K562 (cell line): ENCODE results near the gene HES5. TPM values are rescaled to one million over a fixed set of nuclear protein-coding genes. Genes with fewer than 3 reads are reported as not detected.

Experiments used
- ATAC-seq: fragments of 200-7000 bp; cut with Tn5 transposase; 3 replicates; pipeline ENCODE4 v1.9.1; 2020; ENCODE audit warnings: moderate library complexity
- BruUV-seq: library from RNA; stranded (reverse); fragments of 400-500 nt; replicated peaks from 2 replicates; lab custom pipeline; 2021; lab: Mats Ljungman, UMichigan
- CTCF ChIA-PET: fragments of 300-600 bp; formaldehyde crosslinking; extraction: SDS; loops from one replicate; lab custom pipeline; 2021; ENCODE audit warnings: low intra/inter-chr PET ratio; lab: Yijun Ruan, JAX
- POLR2A ChIA-PET: fragments of 300-600, 350-650 bp; sonication (Branson Sonifier 250); formaldehyde crosslinking; extraction: SDS; loops from one replicate; lab custom pipeline; 2021; ENCODE audit warnings: antibody characterized with exemption, inconsistent platforms; lab: Yijun Ruan, JAX
- DNase-seq, 4 experiments: peaks; one replicate each; pipeline versions ENCODE4 v3.0.0 to v3.0.0-alpha.2; 2011 to 2018; ENCODE audit warnings: low spot score in 3 of 4, mixed read lengths in 3 of 4; ENCODE audit errors: extremely low read depth in 1 of 4
- FAIRE-seq: peaks from 2 replicates; lab custom pipeline; 2011; peaks lifted over from hg19 to GRCh38; lab: Jason Lieb, UNC
- H2AFZ ChIP-seq: 2 replicates; pipeline ENCODE4 v1.6.0; 2011; ENCODE audit warnings: low read depth, low read length, control low read depth, inconsistent platforms
- H3K27ac ChIP-seq: fragments of 200-600 bp; 3 replicates; pipeline ENCODE4 v1.8.0; 2011; ENCODE audit warnings: low read depth, mild to moderate bottlenecking, control low read depth, inconsistent platforms, low read length, moderate library complexity, mixed read lengths; ENCODE audit errors: extremely low read depth
- H3K27me3 ChIP-seq, 2 experiments: fragments of 300-600 bp in 1 of 2; 2 replicates in 1 of 2; 3 replicates in 1 of 2; pipeline versions ENCODE4 v1.6.0 to v1.8.0; 2011; ENCODE audit warnings: inconsistent platforms in 2 of 2, low read length in 2 of 2, mild to moderate bottlenecking in 1 of 2, mixed read lengths in 1 of 2, moderate library complexity in 1 of 2; ENCODE audit not compliant: control insufficient read depth in 2 of 2, insufficient read depth in 2 of 2
- H3K36me3 ChIP-seq: fragments of 300-600 bp; 3 replicates; pipeline ENCODE4 v1.8.0; 2011; ENCODE audit warnings: mild to moderate bottlenecking, low read length, inconsistent platforms; ENCODE audit not compliant: control insufficient read depth, insufficient read depth
- H3K4me1 ChIP-seq, 2 experiments: fragments of 200-600 bp in 1 of 2; replicated peaks in 1 of 2; 2 replicates in 1 of 2; 3 replicates in 1 of 2; pipeline versions ENCODE4 v1.5.1 to v1.8.0; 2011; ENCODE audit warnings: inconsistent platforms in 2 of 2, low read length in 2 of 2, mild to moderate bottlenecking in 1 of 2, mixed read lengths in 1 of 2, moderate library complexity in 1 of 2; ENCODE audit not compliant: control insufficient read depth in 2 of 2, insufficient read depth in 2 of 2
- H3K4me2 ChIP-seq: 2 replicates; pipeline ENCODE4 v1.6.1; 2011; ENCODE audit warnings: low read length, control low read depth, inconsistent platforms, mixed read lengths; ENCODE audit not compliant: insufficient read depth
- H3K4me3 ChIP-seq: fragments of 200-600 bp; sonication (generic), shearing (Covaris generic); 2 replicates; pipeline ENCODE4 v1.5.1; 2016; ENCODE audit warnings: control low read depth, inconsistent platforms
- H3K79me2 ChIP-seq: fragments of 200-600 bp; 3 replicates; pipeline ENCODE4 v1.8.0; 2011; ENCODE audit warnings: low read length, inconsistent platforms; ENCODE audit not compliant: control insufficient read depth, insufficient read depth
- H3K9ac ChIP-seq, 2 experiments: 2 replicates each; pipeline versions ENCODE4 v1.6.0 to v1.6.1; 2011; ENCODE audit warnings: low read depth in 2 of 2, low read length in 2 of 2, control low read depth in 1 of 2, inconsistent platforms in 1 of 2, mild to moderate bottlenecking in 1 of 2, mixed read lengths in 1 of 2; ENCODE audit not compliant: insufficient read depth in 1 of 2
- H3K9me1 ChIP-seq: one replicate; pipeline ENCODE4 v1.6.0; 2011; ENCODE audit warnings: inconsistent platforms, mild to moderate bottlenecking, low read length, moderate library complexity; ENCODE audit not compliant: control insufficient read depth, insufficient read depth
- H3K9me3 ChIP-seq: replicated peaks from 2 replicates; pipeline ENCODE4 v1.5.1; 2011; ENCODE audit warnings: low read depth, low read length, inconsistent platforms; ENCODE audit not compliant: control insufficient read depth, insufficient read depth
- H4K20me1 ChIP-seq: replicated peaks from 2 replicates; pipeline ENCODE4 v1.6.1; 2011; ENCODE audit warnings: low read length, inconsistent platforms, mixed read lengths; ENCODE audit not compliant: control insufficient read depth, insufficient read depth
- POLR2AphosphoS2 ChIP-seq: IDR thresholded peaks from 2 replicates; pipeline ENCODE4 v1.6.1; 2012; ENCODE audit warnings: low read length, improper control_type of control experiment
- POLR2G ChIP-seq: fragments of 200-400 bp; formaldehyde crosslinking; IDR thresholded peaks from 2 replicates; pipeline ENCODE4 v1.6.1; 2017; ENCODE audit warnings: low read depth, mild to moderate bottlenecking, antibody characterized with exemption, low read length, moderate library complexity
- RBM22 ChIP-seq: fragments of 200-400 bp; formaldehyde crosslinking; IDR thresholded peaks from 2 replicates; pipeline ENCODE4 v1.6.1; 2018; ENCODE audit warnings: low read length, low read depth; ENCODE audit not compliant: poor library complexity, severe bottlenecking
- REST ChIP-seq, 2 experiments: fragments of 450-650 bp; formaldehyde crosslinking in 1 of 2; IDR thresholded peaks; 2 replicates each; pipeline versions ENCODE4 v1.4.0 to v1.6.1; 2014 to 2020; ENCODE audit warnings: mild to moderate bottlenecking in 2 of 2, borderline replicate concordance in 1 of 2, low read depth in 1 of 2
- SUPT5H ChIP-seq: fragments of 450-650 bp; IDR thresholded peaks from 2 replicates; pipeline ENCODE4 v1.6.1; 2016
- ZNF436 ChIP-seq: fragments of 250-450, 450-650 bp; sonication (Bioruptor Pico); formaldehyde crosslinking; IDR thresholded peaks from 2 replicates; pipeline ENCODE4 v1.7.0; 2020; ENCODE audit warnings: mild to moderate bottlenecking
- WGBS: fragments of 100-300 bp; shearing (Covaris generic); methylation state at CpG from one replicate; pipeline ENCODE4 v1.1.6; 2016; ENCODE audit warnings: low coverage, mixed read lengths; ENCODE audit not compliant: insufficient coverage; ENCODE audit errors: missing lambda C conversion rate; 5-methylcytosine and 5-hydroxymethylcytosine counted together
- in situ Hi-C: fragments of 300-500 bp; cut with MboI; formaldehyde crosslinking; loops from 4 replicates; pipeline ENCODE4 v1.15.0; 2018; ENCODE audit warnings: inconsistent platforms, mixed read lengths
- intact Hi-C: fragments of 100-400 bp; cut with micrococcal nuclease; formaldehyde crosslinking; loops from 2 replicates; pipeline ENCODE4 v1.14.2; 2022
- polyA plus RNA-seq, 8 experiments: library from polyadenylated mRNA; depleted of rRNA in 4 of 8; stranded (reverse) in 5 of 8; unstranded in 3 of 8; fragments of >200 nt; fragmentation: Nextera tagmentation in 2 of 8; fragmentation: Illumina TruSeq in 1 of 8; extraction: Ambion mirVana in 2 of 8; extraction: Trizol in 1 of 8; gene quantifications; 2 replicates each; pipeline versions ENCODE4 v1.2.1 to v1.2.3, GENCODE V29; 2011 to 2014; ENCODE audit warnings: inconsistent platforms in 1 of 8, missing spikeins in 1 of 8
- total RNA-seq, 7 experiments: library from RNA; depleted of rRNA in 6 of 7; stranded (reverse); fragments of >200 nt in 6 of 7; fragmentation: Illumina TruSeq in 2 of 7; extraction: Trizol in 2 of 7; gene quantifications; 2 replicates each; pipeline versions ENCODE4 v1.2.1 to v1.2.3, GENCODE V29; 2011 to 2021; ENCODE audit warnings: low replicate concordance in 1 of 7

The HES5 gene
- total and polyA plus RNA-seq, 9 of the 15 experiments (the other 6 are each of a cell fraction or from before 2014, with no cell fraction given): not detected

DNA sequence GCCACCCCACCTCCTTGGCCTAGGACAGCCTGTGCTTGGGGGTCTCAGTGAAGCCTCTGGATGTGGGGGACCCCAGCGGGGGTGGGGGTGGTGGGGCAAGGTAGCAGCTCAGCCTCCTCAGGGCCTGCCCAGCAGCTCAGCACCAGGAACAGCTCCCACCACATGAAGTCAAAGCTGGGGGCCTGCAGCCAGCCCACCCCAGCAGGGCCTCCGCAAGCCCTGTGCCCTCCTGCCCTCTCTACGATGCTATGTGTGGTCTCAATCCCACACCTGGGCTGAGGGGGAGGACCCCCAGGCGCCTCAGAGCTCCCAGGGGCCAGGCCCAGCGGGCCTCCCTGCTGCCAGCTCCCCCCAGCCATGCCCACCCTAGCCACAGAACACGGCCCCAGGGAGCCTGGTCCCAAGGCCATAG lies 22.3 kb downstream of the HES5 start:
- DNase-seq (no peak), FAIRE-seq (no peak), ATAC-seq (peak; percentile 2; the same call in 2 of the 3 replicates)
- H3K9ac ChIP-seq: no peak overlapping the region; a peak in 1 of 4 replicates
- peak; percentile 25 for TF ChIP-seq RBM22
- TF ChIP-seq POLR2AphosphoS2: no peak
- 0 out of 2 replicates have a peak, but pooled peaks have one; percentile 45 for TF ChIP-seq POLR2G
- TF ChIP-seq REST (IDR thresholded peaks at IDR 0.05; ENCODE audit: borderline replicate concordance): 0 out of 2 replicates have a peak, but pooled peaks have one; percentile 6
- no peak for TF ChIP-seq REST (CRISPR knock-in tag; IDR thresholded peaks at IDR 0.05; ENCODE audit: low read depth)
- TF ChIP-seq ZNF436 (CRISPR knock-in tag): no peak
- TF ChIP-seq SUPT5H: peak; percentile 42; the same call in 1 of the 2 replicates
- ChIA-PET CTCF (no interaction called here), POLR2A (interaction anchor here (0.5 to 2.1 kb wide), 3 partner anchors 18 to 292 kb away, joined by 3 to 7 read pairs (median 5); partner anchors contain the start of gene PANK4)
- no peak overlapping the region for H3K4me2 ChIP-seq
- H3K79me2 ChIP-seq: no peaks in the 10 kb centered on the region
- H3K9me3 ChIP-seq: no peaks in the 10 kb centered on the region
- peaks cover 19 to 28% of the 10 kb centered on the region in 2 experiments; a peak in 4 of 5 replicates for H3K27me3 ChIP-seq
- H3K36me3 ChIP-seq: peaks cover 53% of the 10 kb centered on the region; the same call in 2 of the 3 replicates
- in situ Hi-C loops (no loop called here), intact Hi-C loops (no loop called here)
- H3K4me1 ChIP-seq: peaks cover 0 to 76% of the 10 kb centered on the region in 2 experiments; a peak in 2 of 5 replicates
- no peak overlapping the region for H2AFZ ChIP-seq
- H3K27ac ChIP-seq: no peak overlapping the region
- peaks cover 9% of the 10 kb centered on the region; the same call in 1 of the 2 replicates for H4K20me1 ChIP-seq
- WGBS: 86% methylated on average over 3 of the region's 6 CpGs
- H3K4me3 ChIP-seq: no peak overlapping the region
- no TSS peak for BruUV-seq
- peaks cover 2% of the 10 kb centered on the region for H3K9me1 ChIP-seq
